Stomach (tissue), 9 donors: Measurements from ENCODE around the gene VASH2. TPM values are rescaled to one million over a fixed set of nuclear protein-coding genes. Genes with fewer than 3 reads are reported as not detected.
"Not testable (repeated sequence)": the region's sequence is repeated elsewhere in the genome, so short reads cannot be mapped to it uniquely, and the experiment has no call there.

Experiments used
- DNase-seq, 2 donors: peaks; one replicate each; pipeline versions ENCODE4 v3.0.0 to v3.0.0-alpha.2; 2013 to 2019
- H3K27ac ChIP-seq, 5 donors: fragments of 200-600 bp in 4 of 5; sonication (generic) in 4 of 5; one replicate each; pipeline ENCODE4 v1.5.1; 2013 to 2019; ENCODE audit warnings: mild to moderate bottlenecking in 1 of 5, moderate library complexity in 1 of 5
- H3K27me3 ChIP-seq, 3 donors: fragments of 200-600 bp; sonication (generic); one replicate each; pipeline ENCODE4 v1.5.1; 2017 to 2019; ENCODE audit warnings: mixed run types in 1 of 3
- H3K36me3 ChIP-seq, 4 donors: fragments of 200-600 bp; sonication (generic); 1 replicate in 3 of 4; 2 replicates in 1 of 4; pipeline ENCODE4 v1.5.1; 2016 to 2019
- H3K4me1 ChIP-seq, 4 donors: fragments of 200-600 bp; sonication (generic); one replicate each; pipeline ENCODE4 v1.5.1; 2016 to 2019
- H3K4me3 ChIP-seq, 4 donors: fragments of 200-600 bp; sonication (generic) in 3 of 4; one replicate each; pipeline ENCODE4 v1.5.1; 2016 to 2019; ENCODE audit warnings: mild to moderate bottlenecking in 1 of 4
- H3K9me3 ChIP-seq, 4 donors: fragments of 200-600 bp; sonication (generic); one replicate each; pipeline ENCODE4 v1.5.1; 2016 to 2019
- EP300 ChIP-seq: sonication (generic); formaldehyde crosslinking; IDR thresholded peaks from one replicate; pipeline ENCODE4 v1.6.1; 2017; ENCODE audit warnings: antibody characterized with exemption
- POLR2A ChIP-seq, 4 donors: fragments of 450-650 bp; IDR thresholded peaks; one replicate each; pipeline ENCODE4 v1.6.1; 2016; ENCODE audit warnings: antibody characterized with exemption in 4 of 4, control low read depth in 2 of 4, mild to moderate bottlenecking in 1 of 4, moderate library complexity in 1 of 4
- POLR2AphosphoS5 ChIP-seq, 3 donors: sonication (generic); formaldehyde crosslinking; IDR thresholded peaks; one replicate each; pipeline ENCODE4 v1.6.1; 2016; ENCODE audit warnings: antibody characterized with exemption in 3 of 3
- WGBS, 5 donors: extraction: QIAGEN DNeasy Blood & Tissue Kit in 3 of 5; methylation state at CpG; one replicate each; pipeline versions ENCODE4 v1.1.5 to v1.1.7; 2013 to 2018; 5-methylcytosine and 5-hydroxymethylcytosine counted together
- intact Hi-C: fragments of 100-400 bp; cut with DNase I; formaldehyde crosslinking; loops from one replicate; pipeline ENCODE4 v1.15.1; 2023; ENCODE audit warnings: low total_unique reads
- polyA plus RNA-seq, 3 donors: library from polyadenylated mRNA; stranded (reverse); fragments of 200-250 nt; gene quantifications; one replicate each; pipeline ENCODE4 v1.2.3, GENCODE V29; 2013
- total RNA-seq, 5 donors: library from RNA; depleted of rRNA; stranded (reverse); fragments of >200 nt; gene quantifications; one replicate each; pipeline versions ENCODE4 v1.1.0 to v1.2.3, GENCODE V29; 2014 to 2016
- TF ChIP-seq, protein P1 (sequence below), 7 experiments: fragments of 450-650 bp in 4 of 7; fragments of 200-600 bp in 3 of 7; sonication (generic) in 3 of 7; IDR thresholded peaks; one replicate each; pipeline ENCODE4 v1.5.1; 2016 to 2019; ENCODE audit warnings: antibody characterized with exemption in 7 of 7, control low read depth in 2 of 7, mild to moderate bottlenecking in 1 of 7
- donor health status: healthy with polysubstance abuse.
- donor health status: Bipolar disorder and iron deficiency.
- donor health status: healthy.

The VASH2 gene
- total and polyA plus RNA-seq, 8 donors = 0.13 to 10.3 (median 0.93) TPM; not detected in 4

GRCh38 chr1:213020016-213020415 lies 69.7 kb downstream of the VASH2 start:
- no peaks in the 10 kb centered on the region for H3K36me3 ChIP-seq
- WGBS, 5 donors = 90 to 98% (median 96%) methylated on average over 3 of the region's 3 CpGs
- TF ChIP-seq EP300 = no peak
- TF ChIP-seq, protein P1, sequence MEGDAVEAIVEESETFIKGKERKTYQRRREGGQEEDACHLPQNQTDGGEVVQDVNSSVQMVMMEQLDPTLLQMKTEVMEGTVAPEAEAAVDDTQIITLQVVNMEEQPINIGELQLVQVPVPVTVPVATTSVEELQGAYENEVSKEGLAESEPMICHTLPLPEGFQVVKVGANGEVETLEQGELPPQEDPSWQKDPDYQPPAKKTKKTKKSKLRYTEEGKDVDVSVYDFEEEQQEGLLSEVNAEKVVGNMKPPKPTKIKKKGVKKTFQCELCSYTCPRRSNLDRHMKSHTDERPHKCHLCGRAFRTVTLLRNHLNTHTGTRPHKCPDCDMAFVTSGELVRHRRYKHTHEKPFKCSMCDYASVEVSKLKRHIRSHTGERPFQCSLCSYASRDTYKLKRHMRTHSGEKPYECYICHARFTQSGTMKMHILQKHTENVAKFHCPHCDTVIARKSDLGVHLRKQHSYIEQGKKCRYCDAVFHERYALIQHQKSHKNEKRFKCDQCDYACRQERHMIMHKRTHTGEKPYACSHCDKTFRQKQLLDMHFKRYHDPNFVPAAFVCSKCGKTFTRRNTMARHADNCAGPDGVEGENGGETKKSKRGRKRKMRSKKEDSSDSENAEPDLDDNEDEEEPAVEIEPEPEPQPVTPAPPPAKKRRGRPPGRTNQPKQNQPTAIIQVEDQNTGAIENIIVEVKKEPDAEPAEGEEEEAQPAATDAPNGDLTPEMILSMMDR (IDR thresholded peaks at IDR 0.05) = no peak
- TF ChIP-seq POLR2A (IDR thresholded peaks at IDR 0.05) = no peak
- no peak for TF ChIP-seq POLR2AphosphoS5 (IDR thresholded peaks at IDR 0.05)
- H3K27me3 ChIP-seq = no peaks in the 10 kb centered on the region
- no peak overlapping the region for H3K4me3 ChIP-seq
- H3K4me1 ChIP-seq = peaks cover 0 to 4% (median 2%) of the 10 kb centered on the region in 4 donors
- no peak overlapping the region for H3K27ac ChIP-seq
- no peak for DNase-seq
- H3K9me3 ChIP-seq = no peaks in the 10 kb centered on the region
- intact Hi-C loops = no loop called here

GRCh38 chr1:213027024-213027423 lies 76.7 kb downstream of the VASH2 start:
- intact Hi-C loops, H3K4me3 ChIP-seq: not testable (repeated sequence)

DNA sequence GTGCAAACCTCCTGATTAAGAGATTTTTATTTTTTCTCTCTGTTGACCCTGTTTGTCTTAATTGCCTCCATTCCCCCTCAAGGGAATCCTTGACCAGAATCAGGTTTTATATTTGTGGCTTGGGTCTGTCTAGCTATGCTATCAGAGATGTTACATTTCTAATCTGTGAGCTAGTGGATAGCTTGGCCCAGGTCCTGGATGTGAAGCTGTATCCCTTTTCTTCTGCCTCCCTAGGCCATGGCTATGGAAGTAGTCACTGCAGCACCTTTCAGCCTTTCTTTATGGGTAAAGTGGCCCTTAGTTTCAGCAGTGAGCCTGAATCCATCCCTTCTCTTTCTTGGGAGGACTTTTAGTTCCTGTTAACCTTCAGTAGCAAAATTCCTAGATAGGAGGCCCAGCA lies 82.3 kb downstream of the VASH2 start:
- no peak overlapping the region for H3K4me3 ChIP-seq
- no peak for TF ChIP-seq EP300
- TF ChIP-seq POLR2A (IDR thresholded peaks at IDR 0.05) = no peak
- no peak for TF ChIP-seq POLR2AphosphoS5 (IDR thresholded peaks at IDR 0.05)
- TF ChIP-seq, protein P1 (IDR thresholded peaks at IDR 0.05) = no peak
- peaks cover 0 to 39% (median 9%) of the 10 kb centered on the region in 3 donors for H3K27me3 ChIP-seq
- no peak for DNase-seq
- H3K9me3 ChIP-seq = no peaks in the 10 kb centered on the region
- intact Hi-C loops = no loop called here
- no peak overlapping the region for H3K27ac ChIP-seq
- H3K36me3 ChIP-seq = no peaks in the 10 kb centered on the region
- H3K4me1 ChIP-seq = no peaks in the 10 kb centered on the region

More at GRCh38 chr1:213027024-213027423, 76.7 kb downstream of the VASH2 start:
- H3K36me3 ChIP-seq, H3K4me1 ChIP-seq, DNase-seq, H3K9me3 ChIP-seq, H3K27ac ChIP-seq: not testable (repeated sequence)
- H3K27me3 ChIP-seq = peaks cover 0 to 25% (median 2%) of the 10 kb centered on the region in 3 donors
- WGBS, 5 donors = 77 to 90% (median 83%) methylated on average over 3 of the region's 3 CpGs

- no peaks in the 10 kb centered on the region for H3K9me3 ChIP-seq
- H3K27me3 ChIP-seq = peaks cover 0 to 44% (median 9%) of the 10 kb centered on the region in 3 donors
- DNase-seq = no peak
- no peak overlapping the region for H3K4me3 ChIP-seq
- H3K36me3 ChIP-seq = no peaks in the 10 kb centered on the region
- WGBS, 5 donors = 81 to 97% (median 96%) methylated on average over 1 of the region's 1 CpG
- TF ChIP-seq POLR2A (IDR thresholded peaks at IDR 0.05) = no peak
- TF ChIP-seq POLR2AphosphoS5 (IDR thresholded peaks at IDR 0.05) = no peak
- no peak for TF ChIP-seq EP300
- TF ChIP-seq, protein P1 (IDR thresholded peaks at IDR 0.05) = no peak
- intact Hi-C loops = no loop called here
- no peak overlapping the region for H3K27ac ChIP-seq
- H3K4me1 ChIP-seq = no peaks in the 10 kb centered on the region
These were observed 84.4 kb downstream of the VASH2 start for GRCh38 chr1:213034713-213035112.

DNA sequence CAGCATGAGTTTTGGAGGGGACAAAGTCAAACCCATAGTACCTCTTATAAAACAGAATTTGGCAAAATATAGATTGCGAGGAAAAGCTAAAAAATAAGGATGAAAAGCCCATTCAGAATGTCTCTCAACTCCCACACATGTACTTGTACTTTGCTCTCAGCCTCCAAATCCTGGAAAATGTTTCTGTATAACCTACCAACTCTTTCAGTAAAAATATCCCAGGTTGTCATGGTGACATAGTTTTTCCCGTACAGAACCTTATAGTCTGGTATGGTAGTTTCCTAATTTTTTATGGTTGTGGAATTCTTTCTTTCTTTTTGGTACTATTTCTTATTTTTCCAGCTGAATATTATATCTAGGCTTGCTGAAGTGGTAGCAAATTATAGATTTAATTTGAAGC lies 85.2 kb downstream of the VASH2 start:
- no peaks in the 10 kb centered on the region for H3K4me1 ChIP-seq
- WGBS, 5 donors = 64 to 93% (median 86%) methylated on average over 2 of the region's 2 CpGs
- intact Hi-C loops = no loop called here
- H3K4me3 ChIP-seq = no peak overlapping the region
- H3K27ac ChIP-seq = no peak overlapping the region
- TF ChIP-seq EP300 = no peak
- TF ChIP-seq POLR2A (IDR thresholded peaks at IDR 0.05) = no peak
- TF ChIP-seq, protein P1 (IDR thresholded peaks at IDR 0.05) = no peak
- no peak for TF ChIP-seq POLR2AphosphoS5 (IDR thresholded peaks at IDR 0.05)
- peaks cover 0 to 40% (median 9%) of the 10 kb centered on the region in 3 donors for H3K27me3 ChIP-seq
- no peak for DNase-seq
- H3K9me3 ChIP-seq = no peaks in the 10 kb centered on the region
- H3K36me3 ChIP-seq = no peaks in the 10 kb centered on the region

Other genes with a start within 250 kb of the VASH2 start
- gene NSL1, start 158.8 kb upstream of the VASH2 start, total RNA-seq = 100 to 1,000 TPM in 1 of 5 donors, 10 to 100 TPM in 4; 23.2 to 170 (median 54.2) TPM
- gene NSL1, start 158.8 kb upstream of the VASH2 start, polyA plus RNA-seq = 10 to 100 TPM; 10.2 to 23.8 (median 21.8) TPM
- gene TATDN3, start 158.6 kb upstream of the VASH2 start, total RNA-seq = 10 to 100 TPM in 2 of 5 donors, 1 to 10 TPM in 3; 2.6 to 52.2 (median 9.3) TPM
- 10 to 100 TPM in 2 of 3 donors, 1 to 10 TPM in 1; 8.1 to 11.2 (median 11.1) TPM for gene TATDN3, start 158.6 kb upstream of the VASH2 start, polyA plus RNA-seq
- gene SPATA45, start 102.9 kb upstream of the VASH2 start, total RNA-seq = not detected
- not detected for gene SPATA45, start 102.9 kb upstream of the VASH2 start, polyA plus RNA-seq
- gene FLVCR1, start 92.3 kb upstream of the VASH2 start, total RNA-seq = 10 to 100 TPM in 3 of 5 donors, 1 to 10 TPM in 2; 1.8 to 19.1 (median 10.7) TPM
- gene FLVCR1, start 92.3 kb upstream of the VASH2 start, polyA plus RNA-seq = 1 to 10 TPM in 2 of 3 donors, under 1 TPM in 1; 0.61 to 4.4 (median 2.2) TPM
- 100 to 1,000 TPM in 1 of 5 donors, 10 to 100 TPM in 3, 1 to 10 TPM in 1; 3.2 to 107 (median 51.9) TPM for gene ANGEL2, start 65.3 kb downstream of the VASH2 start, total RNA-seq
- gene ANGEL2, start 65.3 kb downstream of the VASH2 start, polyA plus RNA-seq = 1 to 10 TPM; 6.6 to 9.8 (median 9.3) TPM
- 100 to 1,000 TPM in 1 of 5 donors, 10 to 100 TPM in 3, 1 to 10 TPM in 1; 3.8 to 137 (median 24.5) TPM for gene RPS6KC1, start 100.7 kb downstream of the VASH2 start, total RNA-seq
- 1 to 10 TPM; 4.0 to 6.1 (median 5.3) TPM for gene RPS6KC1, start 100.7 kb downstream of the VASH2 start, polyA plus RNA-seq